Heart left ventricle (tissue), 16 donors: ENCODE results near the gene KLHL29. TPM values are rescaled to one million over a fixed set of nuclear protein-coding genes. Genes with fewer than 3 reads are reported as not detected.

Source experiments
- ATAC-seq, 4 donors: fragments of 200-7000 bp; cut with Tn5 transposase; one replicate each; pipeline ENCODE4 v1.9.1; 2020 to 2022; ENCODE audit warnings: moderate library complexity in 4 of 4, mild to moderate bottlenecking in 3 of 4, moderate number of reproducible peaks in 1 of 4
- DNase-seq, 5 donors: peaks; one replicate each; pipeline ENCODE4 v3.0.0-alpha.2; 2020
- H3K27ac ChIP-seq, 12 donors: fragments of 200-600 bp; sonication (generic) in 4 of 12; one replicate each; pipeline versions ENCODE4 v1.5.0 to v1.8.0; 2016 to 2022; ENCODE audit warnings: mild to moderate bottlenecking in 2 of 12
- H3K27me3 ChIP-seq, 9 donors: fragments of 200-600 bp; sonication (generic) in 2 of 9; one replicate each; pipeline versions ENCODE4 v1.5.1 to v1.8.0; 2016 to 2022; ENCODE audit warnings: mild to moderate bottlenecking in 3 of 9
- H3K36me3 ChIP-seq, 9 donors: fragments of 200-600 bp; sonication (generic) in 2 of 9; one replicate each; pipeline versions ENCODE4 v1.5.0 to v1.8.0; 2018 to 2022; ENCODE audit warnings: mild to moderate bottlenecking in 2 of 9
- H3K4me1 ChIP-seq, 12 donors: fragments of 200-600 bp; sonication (generic) in 4 of 12; one replicate each; pipeline versions ENCODE4 v1.5.0 to v1.8.0; 2016 to 2022; ENCODE audit warnings: mild to moderate bottlenecking in 3 of 12
- H3K4me3 ChIP-seq, 12 donors: fragments of 200-600 bp; sonication (generic) in 4 of 12; one replicate each; pipeline versions ENCODE4 v1.5.0 to v1.8.0; 2017 to 2022; ENCODE audit warnings: mild to moderate bottlenecking in 9 of 12, moderate library complexity in 4 of 12
- H3K9me3 ChIP-seq, 12 donors: fragments of 200-600 bp; sonication (generic) in 4 of 12; one replicate each; pipeline versions ENCODE4 v1.5.0 to v1.8.0; 2016 to 2022; ENCODE audit warnings: mild to moderate bottlenecking in 1 of 12
- POLR2A ChIP-seq, 2 donors: fragments of 450-650 bp; IDR thresholded peaks; one replicate each; pipeline ENCODE4 v1.6.1; 2017; ENCODE audit warnings: antibody characterized with exemption in 2 of 2, mild to moderate bottlenecking in 2 of 2, moderate library complexity in 2 of 2
- WGBS, 4 donors: extraction: QIAGEN DNeasy Blood & Tissue Kit in 2 of 4; methylation state at CpG; one replicate each; pipeline versions ENCODE4 v1.1.5 to v1.1.7; 2013 to 2018; 5-methylcytosine and 5-hydroxymethylcytosine counted together
- intact Hi-C, 10 donors: fragments of 100-400 bp; cut with DNase I; formaldehyde crosslinking; loops; one replicate each; pipeline versions ENCODE4 v1.11.1 to v1.14.2; 2022
- polyA plus RNA-seq, 2 donors: library from polyadenylated mRNA; stranded (reverse); fragments of 200-250 nt; gene quantifications; one replicate each; pipeline ENCODE4 v1.2.3, GENCODE V29; 2013
- total RNA-seq, 9 donors: library from RNA; depleted of rRNA in 2 of 9; stranded (reverse); fragments of >200 nt in 2 of 9; fragmentation: NEBNext Ultra II Directional in 3 of 9; extraction: Animal tissue kit (Norgen Biotek cat#: 25700) in 3 of 9; gene quantifications; one replicate each; pipeline versions ENCODE4 v1.1.0 to v1.2.4, GENCODE V29; 2016 to 2023
- TF ChIP-seq, protein P1 (sequence below), 12 donors: fragments of 200-600 bp; sonication (generic) in 4 of 12; IDR thresholded peaks; one replicate each; pipeline versions ENCODE4 v1.5.0 to v1.8.0; 2018 to 2022; ENCODE audit warnings: antibody characterized with exemption in 12 of 12, mild to moderate bottlenecking in 5 of 12
- donor health status: ischemic (EF 13 %, LVEDD 7.1; RV severe dilation, severe dysfunction).
- donor health status: healthy with polysubstance abuse.
- donor health status: DM: no; HTN: yes; CAD: no.
- donor health status: DM: no; HTN: no; CAD: no.
- donor health status: ischemic (EF 25% LVEDD 6.9; RV normal size, moderate dysfunction).
- donor health status: ischemic (EF 25% LVEDD 5.7; RV mildly dilated, moderate dysfunction).
- donor health status: healthy.
- donor health status: DM: yes; HTN: yes; CAD: no.
- donor health status: ischemic (EF 35%, LVEDD 5.7; RV mildly dilated, moderate dysfunction).
- donor health status: nonischemic (EF 11% LVEDD 7.7; RV severe dilation, severe dysfunction).
- donor health status: DM: yes; HTN: yes; CAD: no.
- donor health status: PGD.
- donor health status: ischemic (EF 29% LVEDD 5.4; RV normal size, mild dysfunction).
- donor health status: nonischemic (EF 23%, LVEDD 6.1; RV moderate dilation, normal function).

KLHL29 gene
- total and polyA plus RNA-seq, 11 donors: 0.74 to 2.7 (median 1.1) TPM

DNA sequence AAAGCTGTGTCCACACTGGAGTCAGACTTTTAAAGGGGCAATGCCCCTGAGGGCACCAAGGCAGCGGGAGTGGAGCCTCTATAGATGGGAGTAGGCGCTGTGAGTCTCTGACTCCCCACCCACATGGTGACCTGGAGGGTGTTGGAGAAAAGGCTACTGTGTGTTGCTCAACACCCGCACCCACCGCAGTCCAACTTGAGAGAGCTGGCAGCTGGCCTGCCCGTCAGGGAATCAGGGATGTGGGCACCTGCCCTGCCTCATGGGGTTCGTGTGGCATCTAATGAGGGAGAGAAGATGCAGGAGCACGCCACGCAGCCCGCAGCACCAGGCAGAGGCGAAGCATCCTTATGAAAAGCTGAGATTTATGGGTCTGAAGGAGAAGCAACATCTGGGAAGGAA is 84.2 kb downstream of the KLHL29 start:
- no peak for DNase-seq
- intact Hi-C loops: no loop called here
- H3K4me1 ChIP-seq: no peaks in the 10 kb centered on the region
- H3K36me3 ChIP-seq: no peaks in the 10 kb centered on the region
- WGBS, 4 donors: 86 to 93% (median 90%) methylated on average over 10 of the region's 10 CpGs
- no peak overlapping the region for H3K4me3 ChIP-seq
- ATAC-seq: no peak
- peak overlapping the region in 1 of 12 donors; percentile 16 for H3K27ac ChIP-seq
- peaks cover 0 to 6% (median 0%) of the 10 kb centered on the region in 9 donors for H3K27me3 ChIP-seq
- H3K9me3 ChIP-seq: no peaks in the 10 kb centered on the region
- TF ChIP-seq, protein P1, sequence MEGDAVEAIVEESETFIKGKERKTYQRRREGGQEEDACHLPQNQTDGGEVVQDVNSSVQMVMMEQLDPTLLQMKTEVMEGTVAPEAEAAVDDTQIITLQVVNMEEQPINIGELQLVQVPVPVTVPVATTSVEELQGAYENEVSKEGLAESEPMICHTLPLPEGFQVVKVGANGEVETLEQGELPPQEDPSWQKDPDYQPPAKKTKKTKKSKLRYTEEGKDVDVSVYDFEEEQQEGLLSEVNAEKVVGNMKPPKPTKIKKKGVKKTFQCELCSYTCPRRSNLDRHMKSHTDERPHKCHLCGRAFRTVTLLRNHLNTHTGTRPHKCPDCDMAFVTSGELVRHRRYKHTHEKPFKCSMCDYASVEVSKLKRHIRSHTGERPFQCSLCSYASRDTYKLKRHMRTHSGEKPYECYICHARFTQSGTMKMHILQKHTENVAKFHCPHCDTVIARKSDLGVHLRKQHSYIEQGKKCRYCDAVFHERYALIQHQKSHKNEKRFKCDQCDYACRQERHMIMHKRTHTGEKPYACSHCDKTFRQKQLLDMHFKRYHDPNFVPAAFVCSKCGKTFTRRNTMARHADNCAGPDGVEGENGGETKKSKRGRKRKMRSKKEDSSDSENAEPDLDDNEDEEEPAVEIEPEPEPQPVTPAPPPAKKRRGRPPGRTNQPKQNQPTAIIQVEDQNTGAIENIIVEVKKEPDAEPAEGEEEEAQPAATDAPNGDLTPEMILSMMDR (IDR thresholded peaks at IDR 0.05): no peak
- no peak for TF ChIP-seq POLR2A (IDR thresholded peaks at IDR 0.05)

DNA sequence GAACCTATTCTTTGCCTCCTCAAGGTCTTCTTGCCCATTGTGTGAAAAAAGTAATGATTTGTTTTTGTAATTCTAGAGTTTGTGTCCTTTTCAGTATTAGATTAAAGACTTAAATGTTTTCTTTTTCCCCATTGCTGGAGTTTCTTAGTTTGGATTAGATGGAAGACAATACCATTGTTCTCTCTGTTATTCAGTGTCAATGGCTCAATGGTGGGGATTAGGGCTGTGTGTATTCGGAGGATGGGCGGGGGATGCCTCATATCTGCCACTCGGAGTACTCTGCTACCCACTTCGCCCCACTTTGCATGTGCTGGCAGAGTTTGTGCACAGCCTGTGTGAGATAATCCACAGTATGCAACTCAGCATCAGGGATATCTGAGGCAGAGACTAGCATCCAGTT is 90.1 kb downstream of the KLHL29 start:
- H3K27me3 ChIP-seq: no peaks in the 10 kb centered on the region
- WGBS, 4 donors: 68 to 78% (median 71%) methylated on average over 4 of the region's 4 CpGs
- DNase-seq (no peak), ATAC-seq (no peak)
- intact Hi-C loops: no loop called here
- H3K9me3 ChIP-seq: no peaks in the 10 kb centered on the region
- H3K4me1 ChIP-seq: no peaks in the 10 kb centered on the region
- no peaks in the 10 kb centered on the region for H3K36me3 ChIP-seq
- TF ChIP-seq, protein P1 (IDR thresholded peaks at IDR 0.05): no peak
- TF ChIP-seq POLR2A (IDR thresholded peaks at IDR 0.05): no peak
- no peak overlapping the region for H3K27ac ChIP-seq
- no peak overlapping the region for H3K4me3 ChIP-seq

DNA sequence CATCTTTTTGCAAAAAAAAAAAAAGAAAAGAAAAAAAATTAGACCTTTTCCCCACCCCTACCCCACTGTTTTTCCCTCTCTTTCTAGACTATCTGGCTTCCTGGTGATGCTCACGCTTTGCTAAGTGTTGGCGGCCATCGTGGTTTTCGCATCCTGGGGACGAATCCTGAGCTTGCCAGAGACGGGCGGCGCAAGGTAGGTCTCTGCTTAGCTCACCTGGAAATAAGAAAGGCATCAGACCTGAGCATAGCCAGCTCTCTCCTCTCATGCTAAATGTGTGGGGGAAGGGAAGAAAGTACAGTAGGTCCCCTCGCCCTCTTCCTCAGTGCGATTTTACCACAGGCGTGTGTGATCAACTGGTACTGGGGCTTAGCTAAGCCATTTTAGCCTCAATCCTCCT is 90.5 kb downstream of the KLHL29 start:
- ATAC-seq: no peak
- Histone ChIP-seq H3K9me3 (no peaks in the 10 kb centered on the region), H3K4me1 (peaks cover 0 to under 1% (median 0%) of the 10 kb centered on the region in 12 donors), H3K36me3 (no peaks in the 10 kb centered on the region), H3K27ac (no peak overlapping the region), H3K4me3 (no peak overlapping the region), H3K27me3 (no peaks in the 10 kb centered on the region)
- 91 to 94% (median 92%) methylated on average over 11 of the region's 11 CpGs for WGBS, 4 donors
- TF ChIP-seq, protein P1 (IDR thresholded peaks at IDR 0.05): no peak
- no peak for TF ChIP-seq POLR2A (IDR thresholded peaks at IDR 0.05)
- no peak for DNase-seq
- intact Hi-C loops: no loop called here

DNA sequence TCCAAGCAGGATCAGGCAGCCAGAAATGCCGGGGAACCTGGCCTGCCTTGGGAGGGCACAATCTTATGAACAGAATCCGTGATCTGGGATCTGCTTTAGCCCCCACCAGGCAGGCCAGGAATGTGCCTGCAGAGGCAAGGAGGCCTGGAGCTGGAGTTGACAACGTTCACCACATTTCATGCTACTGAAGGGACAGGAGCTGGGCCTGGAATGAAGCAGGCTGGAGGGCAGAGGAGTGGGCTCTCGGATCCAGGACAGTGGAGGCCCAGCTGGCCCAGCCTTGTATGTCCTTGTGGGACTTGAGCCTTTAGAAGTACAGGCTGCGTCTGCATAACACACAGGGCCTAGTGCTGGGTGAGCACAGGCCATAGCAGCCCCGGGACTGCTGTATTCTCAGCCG is 91.8 kb downstream of the KLHL29 start:
- Histone ChIP-seq H3K36me3 (no peaks in the 10 kb centered on the region), H3K27ac (no peak overlapping the region), H3K4me1 (peaks cover 0 to 7% (median 0%) of the 10 kb centered on the region in 12 donors), H3K4me3 (no peak overlapping the region), H3K27me3 (no peaks in the 10 kb centered on the region), H3K9me3 (no peaks in the 10 kb centered on the region)
- no peak for TF ChIP-seq POLR2A (IDR thresholded peaks at IDR 0.05)
- TF ChIP-seq, protein P1 (IDR thresholded peaks at IDR 0.05): no peak
- WGBS, 4 donors: 71 to 91% (median 81%) methylated on average over 4 to 7 of the region's 7 CpGs
- intact Hi-C loops: no loop called here
- ATAC-seq: no peak
- DNase-seq: no peak
